HCT116 (cell line): ENCODE measurements around the gene CPN2. TPM values are rescaled to one million over a fixed set of nuclear protein-coding genes. Genes with fewer than 3 reads are reported as not detected.

Experiments used
- ATAC-seq: fragments of 200-7000 bp; cut with Tn5 transposase; 2 replicates; pipeline ENCODE4 v1.9.1; 2020; ENCODE audit warnings: mild to moderate bottlenecking, moderate library complexity
- BruUV-seq: library from RNA; stranded (reverse); fragments of 400-500 nt; replicated peaks from 2 replicates; lab custom pipeline; 2021; lab: Mats Ljungman, UMichigan
- CTCF ChIA-PET: fragments of 300-600 bp; sonication (Branson Sonifier 250); formaldehyde crosslinking; loops from one replicate; lab custom pipeline; 2021; ENCODE audit warnings: antibody characterized with exemption; lab: Charles Lee
- POLR2A ChIA-PET: fragments of 300-600, 350-600 bp; sonication (Branson Sonifier 250); formaldehyde crosslinking; loops from one replicate; lab custom pipeline; 2021; ENCODE audit warnings: antibody characterized with exemption; lab: Charles Lee
- RAD21 ChIA-PET, 2 experiments: fragments of 300-600 bp; sonication (Branson Sonifier 250); formaldehyde crosslinking; loops; one replicate each; lab custom pipeline; 2023; ENCODE audit warnings: low total read pairs in 2 of 2; ENCODE audit not compliant: uncharacterized antibody in 2 of 2, unreplicated experiment in 2 of 2, low non-redundant PET in 1 of 2; lab: Charles Lee
- DNase-seq: peaks from one replicate; pipeline ENCODE4 v3.0.0-alpha.2; 2010; ENCODE audit warnings: low read depth, low spot score
- H2AFZ ChIP-seq: fragments of 200-600 bp; shearing (Covaris generic), sonication (generic); 2 replicates; pipeline ENCODE4 v1.6.1; 2017; ENCODE audit warnings: low read depth, mixed run types, mixed read lengths, antibody characterized with exemption, low read length; ENCODE audit not compliant: poor library complexity, severe bottlenecking
- H3K27ac ChIP-seq: 2 replicates; pipeline ENCODE4 v1.5.1; 2012; ENCODE audit warnings: low read depth, low read length
- H3K27me3 ChIP-seq: fragments of 200-600 bp; sonication (generic); 2 replicates; pipeline ENCODE4 v1.6.1; 2016; ENCODE audit warnings: mixed run types, low read length, mixed read lengths; ENCODE audit not compliant: insufficient read depth
- H3K36me3 ChIP-seq, 2 experiments: fragments of 200-500 bp in 1 of 2; fragments of 200-600 bp in 1 of 2; sonication (Bioruptor generic) in 1 of 2; sonication (generic) in 1 of 2; 2 replicates each; pipeline versions ENCODE4 v1.5.1 to v1.6.1; 2014 to 2016; ENCODE audit warnings: low read length in 2 of 2, inconsistent platforms in 1 of 2, mixed read lengths in 1 of 2, mixed run types in 1 of 2; ENCODE audit not compliant: insufficient read depth in 2 of 2, control insufficient read depth in 1 of 2
- H3K4me1 ChIP-seq, 2 experiments: fragments of 200-600 bp in 1 of 2; sonication (generic) in 1 of 2; 2 replicates each; pipeline versions ENCODE4 v1.5.1 to v1.6.1; 2012 to 2017; ENCODE audit warnings: low read length in 2 of 2, inconsistent platforms in 1 of 2, mild to moderate bottlenecking in 1 of 2, mixed read lengths in 1 of 2, mixed run types in 1 of 2, moderate library complexity in 1 of 2; ENCODE audit not compliant: insufficient read depth in 2 of 2, control insufficient read depth in 1 of 2
- H3K4me2 ChIP-seq: fragments of 200-600 bp; sonication (generic); 2 replicates; pipeline ENCODE4 v1.6.1; 2017; ENCODE audit warnings: mixed run types, low read length, mixed read lengths
- H3K4me3 ChIP-seq, 2 experiments: fragments of 200-600 bp in 1 of 2; sonication (generic) in 1 of 2; replicated peaks in 1 of 2; 2 replicates each; pipeline ENCODE4 v1.5.1; 2011 to 2016; ENCODE audit warnings: low read length in 2 of 2, control low read depth in 1 of 2, low read depth in 1 of 2, mild to moderate bottlenecking in 1 of 2, mixed read lengths in 1 of 2, mixed run types in 1 of 2
- H3K79me2 ChIP-seq: fragments of 200-600 bp; sonication (generic); 2 replicates; pipeline ENCODE4 v1.6.1; 2017; ENCODE audit warnings: mild to moderate bottlenecking, mixed run types, low read length, moderate library complexity, mixed read lengths; ENCODE audit not compliant: insufficient read depth
- H3K9ac ChIP-seq: fragments of 200-600 bp; sonication (generic); 2 replicates; pipeline ENCODE4 v1.6.1; 2016; ENCODE audit warnings: low read length, mixed read lengths
- H3K9me2 ChIP-seq: fragments of 200-600 bp; sonication (generic), shearing (Covaris generic); 2 replicates; pipeline ENCODE4 v1.6.1; 2017; ENCODE audit warnings: mixed run types, mild to moderate bottlenecking, moderate library complexity; ENCODE audit not compliant: insufficient read depth
- H3K9me3 ChIP-seq, 2 experiments: fragments of 200-500 bp in 1 of 2; fragments of 200-600 bp in 1 of 2; sonication (Bioruptor generic) in 1 of 2; sonication (generic) in 1 of 2; 2 replicates each; pipeline ENCODE4 v1.6.1; 2014 to 2017; ENCODE audit warnings: low read length in 2 of 2, mixed read lengths in 2 of 2, inconsistent platforms in 1 of 2, low read depth in 1 of 2, mild to moderate bottlenecking in 1 of 2, mixed run types in 1 of 2, moderate library complexity in 1 of 2; ENCODE audit not compliant: control insufficient read depth in 1 of 2, insufficient read depth in 1 of 2
- H4K20me1 ChIP-seq: fragments of 200-600 bp; sonication (generic), shearing (Covaris generic); 2 replicates; pipeline ENCODE4 v1.6.1; 2017; ENCODE audit warnings: mixed run types, mild to moderate bottlenecking, moderate library complexity; ENCODE audit not compliant: insufficient read depth
- ATF3 ChIP-seq: IDR thresholded peaks from 2 replicates; pipeline ENCODE4 v1.6.1; 2012
- ELF1 ChIP-seq: IDR thresholded peaks from 2 replicates; pipeline ENCODE4 v1.6.1; 2012; ENCODE audit warnings: low read depth, borderline replicate concordance
- FOSL1 ChIP-seq: IDR thresholded peaks from 2 replicates; pipeline ENCODE4 v1.6.1; 2012; ENCODE audit warnings: low read depth
- SIN3A ChIP-seq: IDR thresholded peaks from 2 replicates; pipeline ENCODE4 v1.6.1; 2012; ENCODE audit warnings: low read depth
- SRF ChIP-seq: IDR thresholded peaks from 2 replicates; pipeline ENCODE4 v1.6.1; 2012; ENCODE audit warnings: low read depth
- ZBTB33 ChIP-seq: IDR thresholded peaks from 2 replicates; pipeline ENCODE4 v1.6.1; 2011; ENCODE audit warnings: mild to moderate bottlenecking, low read length, moderate library complexity; ENCODE audit not compliant: insufficient replicate concordance; ENCODE audit errors: extremely low read depth
- ZNF274 ChIP-seq: fragments of 200-500 bp; sonication (Bioruptor generic); IDR thresholded peaks from 2 replicates; pipeline ENCODE4 v1.6.1; 2014; ENCODE audit warnings: mild to moderate bottlenecking, low read depth, low read length, inconsistent platforms
- intact Hi-C: fragments of 100-400 bp; cut with micrococcal nuclease; formaldehyde crosslinking; loops from 2 replicates; pipeline ENCODE4 v1.10.0; 2022
- total RNA-seq: library from RNA; stranded (reverse); gene quantifications from one replicate; pipeline ENCODE4 v1.2.1, GENCODE V29; 2021; ENCODE audit not compliant: unreplicated experiment

CPN2 gene
- total RNA-seq, 1 experiment from 2014 or later: not detected

GRCh38 chr3:194355379-194355778, 4.3 kb upstream of the CPN2 start (continued):
- TF ChIP-seq ZBTB33 (no peak), ZNF274 (no peak), ELF1 (no peak), SIN3A (no peak)

- Histone ChIP-seq H3K9ac (no peak overlapping the region), H3K27me3 (peaks cover 5% of the 10 kb centered on the region; the same call in 1 of the 2 replicates), H3K4me1 (peaks cover 8 to 14% of the 10 kb centered on the region in 2 experiments), H3K4me2 (no peak overlapping the region), H3K9me3 (no peaks in the 10 kb centered on the region), H4K20me1 (no peaks in the 10 kb centered on the region), H3K27ac (no peak overlapping the region), H2AFZ (no peak overlapping the region), H3K36me3 (no peaks in the 10 kb centered on the region), H3K9me2 (no peaks in the 10 kb centered on the region)
- ChIA-PET CTCF (no interaction called here), RAD21 (no interaction called here), POLR2A (no interaction called here)
- no peak for DNase-seq
- intact Hi-C loops: no loop called here
- TF ChIP-seq FOSL1: no peak
- TF ChIP-seq SRF: no peak
- TF ChIP-seq ATF3: no peak
- TF ChIP-seq, all 23 proteins: peak for 0
- Histone ChIP-seq H3K79me2 (no peaks in the 10 kb centered on the region), H3K4me3 (no peak overlapping the region)
- no TSS peak for BruUV-seq
- no peak for ATAC-seq
These were observed 3.2 kb upstream of the CPN2 start for GRCh38 chr3:194354315-194354714.
